Islet precursor cell (in vitro differentiated cells): Measurements from ENCODE around the gene CLCN4.

ENCODE experiments used
- DNase-seq: peaks from one replicate; pipeline ENCODE4 v3.0.0-alpha.2; 2018

CLCN4 gene

DNA sequence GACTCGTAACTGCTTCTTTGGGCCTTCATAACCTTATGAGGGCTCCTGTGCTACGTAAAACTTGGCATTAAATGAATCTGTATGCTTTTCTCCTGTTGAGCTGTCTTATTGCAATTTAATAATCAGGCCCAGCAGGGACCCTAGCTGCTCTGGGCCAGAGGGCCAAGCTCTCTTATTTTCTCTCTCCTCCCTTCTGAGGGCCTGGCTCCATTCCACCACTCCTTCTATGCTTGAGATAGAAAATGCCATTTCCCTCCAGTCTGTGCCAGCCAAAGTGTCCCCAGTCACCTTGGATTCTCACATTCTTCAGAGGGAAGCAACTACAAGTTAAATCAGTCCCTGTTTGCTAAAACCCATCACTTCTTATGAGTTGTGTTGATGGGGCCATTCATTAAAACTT lies 90.1 kb downstream of the CLCN4 start:
- DNase-seq: no peak

DNA sequence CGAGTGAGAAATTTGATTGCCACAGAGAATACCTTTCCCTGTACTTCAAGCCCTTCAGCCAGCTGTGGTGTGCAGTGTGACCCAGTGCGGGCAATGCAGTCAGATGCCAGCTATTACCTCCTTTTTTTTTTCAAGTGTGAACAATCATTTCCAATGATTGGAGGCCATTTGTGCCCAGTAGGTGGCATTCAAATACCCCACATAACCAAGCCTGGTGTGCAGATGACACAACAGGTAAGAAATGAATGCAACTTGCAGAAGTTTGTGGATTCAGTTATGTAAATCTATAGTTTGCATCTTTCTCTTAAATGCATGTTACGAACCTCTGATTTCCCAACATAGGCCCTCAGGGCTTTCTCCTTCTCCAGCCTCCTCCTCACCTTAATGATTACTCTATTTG lies 98.0 kb downstream of the CLCN4 start:
- DNase-seq: no peak

DNA sequence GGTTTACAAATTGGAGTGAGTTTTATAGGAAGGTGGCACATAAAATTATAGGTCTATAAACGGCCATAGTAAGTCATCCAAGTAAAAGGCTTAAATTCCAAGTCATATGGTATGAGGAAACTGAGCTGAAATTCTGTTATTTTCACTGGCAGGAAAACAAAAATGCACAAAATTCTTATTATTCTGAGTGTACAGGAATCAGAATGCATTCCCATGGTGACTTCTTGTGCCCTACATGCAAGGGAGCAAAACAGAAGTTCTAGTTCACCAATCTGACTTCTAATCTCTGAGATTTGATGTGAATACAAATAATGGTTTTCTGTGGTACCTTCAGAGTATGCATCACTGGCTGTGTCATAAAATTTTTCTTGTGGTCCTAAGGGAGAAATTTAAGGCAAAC lies 102.9 kb downstream of the CLCN4 start:
- DNase-seq: no peak

DNA sequence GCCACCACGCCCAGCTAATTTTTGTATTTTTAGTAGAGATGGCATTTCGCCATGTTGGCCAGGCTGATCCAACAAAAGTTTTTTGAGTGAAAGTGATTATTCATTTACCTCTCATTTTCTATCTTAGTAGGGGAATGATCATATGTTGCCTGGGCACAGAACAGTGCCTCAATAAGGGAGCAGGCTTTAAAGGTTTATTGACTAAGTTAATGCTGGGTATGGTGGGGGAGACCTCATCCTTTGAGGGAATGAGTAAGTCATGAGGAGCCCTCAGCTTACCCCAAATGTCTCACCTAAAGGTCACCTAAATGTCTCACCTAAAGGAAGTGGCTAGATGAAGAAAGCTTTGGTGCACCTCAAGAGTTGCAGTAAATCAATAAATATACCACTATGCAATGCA lies 109.0 kb downstream of the CLCN4 start:
- no peak for DNase-seq

DNA sequence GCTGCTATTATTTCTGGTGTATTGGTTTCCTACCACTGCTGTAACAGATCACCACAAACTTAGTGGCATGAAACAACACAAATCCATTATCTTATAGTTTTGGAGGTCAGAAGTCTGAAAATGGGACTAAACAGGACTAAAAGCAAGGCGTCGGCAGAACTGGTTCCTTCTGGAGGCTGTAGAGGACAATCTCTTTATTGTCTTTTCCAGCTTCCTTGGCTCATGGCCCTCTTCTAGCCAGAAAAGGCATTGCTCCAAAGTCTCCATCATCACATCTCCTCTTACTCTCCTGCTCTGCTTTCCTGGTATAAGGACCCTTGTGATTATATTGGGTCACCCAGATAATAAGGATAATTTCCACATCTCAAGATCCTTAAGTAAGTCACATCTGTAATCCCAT lies 121.9 kb downstream of the CLCN4 start:
- no peak for DNase-seq

DNA sequence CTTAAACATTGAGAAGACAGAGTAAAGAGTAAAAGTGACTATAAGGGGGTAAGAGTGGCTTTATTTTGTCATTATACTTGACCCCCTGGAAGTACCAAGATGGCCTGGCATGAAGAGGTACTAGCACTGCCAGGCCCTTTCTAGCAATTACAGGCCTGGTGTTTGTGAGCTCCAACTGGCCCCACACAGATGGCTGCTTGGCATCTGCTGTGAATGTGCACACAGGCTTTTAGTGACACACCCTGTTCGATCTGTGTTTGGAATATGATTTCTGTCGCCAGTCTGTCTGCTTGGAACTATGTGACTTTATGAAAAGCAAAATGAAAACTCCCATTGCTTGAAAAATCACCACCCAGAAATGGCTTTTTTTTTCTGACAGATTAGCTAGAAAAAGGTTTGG lies 123.3 kb downstream of the CLCN4 start:
- DNase-seq: no peak

DNA sequence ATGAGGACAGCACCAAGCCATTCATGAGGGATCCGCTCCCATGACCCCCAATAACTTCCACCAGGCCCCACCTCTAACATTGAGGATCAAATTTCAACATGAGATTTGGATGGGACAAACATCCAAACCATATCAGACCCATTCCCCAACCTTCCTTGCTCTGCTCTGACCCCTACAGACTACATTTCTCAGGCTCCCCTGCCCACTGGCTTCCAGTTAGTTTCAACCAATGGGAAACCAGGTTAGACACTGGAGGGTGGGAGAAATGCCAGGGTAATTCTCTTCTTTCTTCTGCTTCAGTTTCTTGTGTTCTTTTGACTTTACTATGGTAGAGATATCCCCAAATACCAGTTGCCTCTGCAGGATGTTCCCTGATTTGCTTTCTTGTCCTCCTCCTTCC lies 125.7 kb downstream of the CLCN4 start:
- DNase-seq: no peak

DNA sequence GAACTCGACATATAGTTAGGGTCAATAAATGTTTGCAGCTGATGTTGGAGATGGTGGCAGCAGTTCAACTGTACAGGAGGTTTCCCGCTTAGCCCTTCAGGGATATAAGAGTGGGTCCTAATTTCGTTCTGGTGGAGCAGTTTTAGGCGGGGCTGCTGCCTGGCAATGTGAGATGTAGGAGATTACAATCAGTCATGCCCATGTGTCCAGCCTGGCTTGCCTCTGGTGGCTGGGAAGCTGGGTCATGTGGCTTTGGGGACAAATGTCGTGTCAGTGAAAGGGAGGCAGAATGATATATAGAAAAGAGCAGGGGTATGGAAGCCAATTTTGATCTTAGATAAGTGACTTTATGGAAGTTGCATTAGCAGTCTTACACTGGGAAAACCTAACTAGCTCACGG lies 129.4 kb downstream of the CLCN4 start:
- no peak for DNase-seq
